HG03139 (cell line): ENCODE measurements around the gene PAX5.
A peak's percentile ranks its signal among the peaks of the same experiment; 100 is the strongest.
"Not testable (repeated sequence)": the region's sequence is repeated elsewhere in the genome, so short reads cannot be mapped to it uniquely, and the experiment has no call there.

ENCODE experiments used
- ATAC-seq: cut with Tn5 transposase; IDR thresholded peaks from one replicate; pipeline ENCODE4 v1.9.1; 2021; ENCODE audit not compliant: unreplicated experiment

The PAX5 gene

DNA sequence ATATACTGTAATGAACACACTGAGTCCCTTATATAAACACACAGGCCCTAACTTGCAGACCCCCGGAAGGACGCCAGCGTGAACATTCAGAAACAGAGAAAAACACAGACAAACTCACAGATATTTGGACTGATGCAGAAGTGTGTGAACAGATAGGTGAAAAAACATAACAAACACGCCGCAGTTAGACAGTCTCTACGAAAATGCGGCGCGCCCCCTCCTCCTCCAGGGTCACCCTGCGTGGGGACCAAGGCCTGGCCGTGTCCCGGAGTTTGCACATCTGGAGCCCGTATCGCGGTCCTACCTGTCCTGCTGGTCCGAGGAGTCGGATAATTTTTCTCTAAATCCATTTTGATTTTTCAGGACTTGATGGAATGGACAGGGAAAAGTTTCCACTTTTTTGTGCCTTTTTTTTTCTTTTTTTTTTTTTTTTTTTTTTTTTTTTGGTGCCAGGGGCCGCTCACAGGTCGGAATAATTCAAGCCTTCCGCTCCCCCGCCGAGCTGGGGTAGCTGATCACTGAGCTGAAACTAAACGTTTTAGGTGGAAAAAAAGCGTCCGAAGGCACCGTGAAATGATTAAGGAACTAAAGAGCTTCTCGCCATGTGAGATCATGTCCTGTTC, at the start of gene PAX5:
TSS of gene PAX5 (minus strand) at position 587 of the 623 bp plus-strand sequence. CDS start at position 350, 237 bp downstream.
- ATAC-seq = no peak

DNA sequence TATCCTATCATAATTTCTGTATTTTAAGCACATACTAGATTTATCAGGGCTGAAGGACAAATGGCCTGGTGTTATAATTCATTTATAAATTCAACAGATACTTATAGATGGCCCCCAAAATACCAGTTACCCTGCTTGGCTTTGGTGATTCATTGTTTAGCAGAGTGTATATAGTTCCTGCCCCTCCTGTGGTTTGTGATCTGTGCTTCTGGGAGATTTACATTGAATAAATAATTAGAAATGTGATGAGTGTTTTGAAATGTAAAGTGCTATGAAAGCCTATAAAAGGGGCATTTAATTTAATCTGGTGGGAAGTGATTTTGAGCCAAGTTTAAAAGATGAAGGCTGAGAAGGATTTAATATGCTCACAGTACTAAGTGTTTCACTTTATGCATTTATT, 49.6 kb upstream of the PAX5 start:
- no peak for ATAC-seq

DNA sequence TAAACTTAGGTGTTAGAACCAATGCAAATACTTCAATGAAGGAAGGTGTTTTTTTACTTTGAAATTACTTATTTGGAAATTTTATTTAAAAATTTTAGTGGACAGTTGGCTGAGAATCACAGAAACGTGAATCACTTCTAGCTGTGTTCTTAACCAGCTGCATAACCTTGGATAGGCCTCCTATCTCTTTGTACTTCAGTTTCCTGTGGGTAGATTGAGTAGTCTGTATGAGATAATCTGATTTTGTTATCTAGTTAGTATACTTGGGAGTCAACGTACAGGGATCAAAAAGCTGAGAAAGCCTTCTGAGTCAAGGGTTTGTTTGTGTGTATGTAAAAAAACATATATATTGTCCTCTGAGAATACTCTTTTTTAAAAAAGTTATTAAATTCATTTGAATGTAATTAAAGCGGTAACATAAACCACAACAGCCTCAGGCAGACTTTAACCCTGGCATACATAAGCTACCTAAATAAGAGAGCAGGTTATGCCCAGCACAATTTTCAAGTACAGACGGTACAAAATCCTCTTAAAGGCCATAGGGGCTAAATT, 48.2 kb upstream of the PAX5 start:
- ATAC-seq = no peak

DNA sequence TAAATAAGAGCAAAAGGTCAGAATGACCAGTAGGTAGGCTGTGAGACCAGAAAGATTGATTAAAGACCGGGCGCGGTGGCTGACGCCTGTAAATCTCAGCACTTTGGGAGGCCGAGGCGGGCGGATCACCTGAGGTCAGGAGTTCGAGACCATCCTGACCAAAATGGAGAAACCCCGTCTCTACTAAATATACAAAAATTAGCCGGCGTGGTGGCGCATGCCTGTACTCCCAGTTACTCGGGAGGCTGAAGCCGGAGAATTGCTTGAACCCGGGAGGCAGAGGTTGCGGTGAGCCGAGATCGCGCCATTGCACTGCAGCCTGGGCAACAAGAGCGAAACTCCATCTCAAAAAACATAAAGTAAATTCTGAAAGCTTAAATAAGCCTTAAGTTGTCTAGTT, 47.4 kb upstream of the PAX5 start:
- not testable (repeated sequence) for ATAC-seq

DNA sequence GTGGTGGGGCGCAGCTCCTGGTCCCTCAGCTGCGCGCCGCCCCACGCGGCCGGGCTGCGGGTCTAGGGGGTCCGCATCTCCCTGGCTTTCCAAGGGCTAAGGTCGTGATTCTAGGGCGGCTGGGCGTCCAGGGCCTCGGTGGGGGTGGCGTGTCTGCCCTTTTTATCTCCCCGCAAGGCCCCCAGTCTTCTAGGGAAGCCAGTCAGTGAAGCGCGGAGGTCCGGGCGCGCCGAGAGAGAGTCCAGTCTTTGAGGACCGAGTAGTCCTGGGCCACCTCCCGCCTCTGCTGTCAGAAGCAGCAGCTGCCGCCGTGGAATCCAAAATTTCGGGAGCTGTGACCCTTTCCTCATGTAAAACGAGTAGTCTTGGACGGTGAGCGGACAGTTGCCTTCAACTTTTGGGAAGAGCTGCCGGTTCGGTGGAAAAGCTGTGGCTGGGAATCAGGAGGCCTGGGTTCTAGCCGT, 46.1 kb upstream of the PAX5 start:
- ATAC-seq = not testable (repeated sequence)

DNA sequence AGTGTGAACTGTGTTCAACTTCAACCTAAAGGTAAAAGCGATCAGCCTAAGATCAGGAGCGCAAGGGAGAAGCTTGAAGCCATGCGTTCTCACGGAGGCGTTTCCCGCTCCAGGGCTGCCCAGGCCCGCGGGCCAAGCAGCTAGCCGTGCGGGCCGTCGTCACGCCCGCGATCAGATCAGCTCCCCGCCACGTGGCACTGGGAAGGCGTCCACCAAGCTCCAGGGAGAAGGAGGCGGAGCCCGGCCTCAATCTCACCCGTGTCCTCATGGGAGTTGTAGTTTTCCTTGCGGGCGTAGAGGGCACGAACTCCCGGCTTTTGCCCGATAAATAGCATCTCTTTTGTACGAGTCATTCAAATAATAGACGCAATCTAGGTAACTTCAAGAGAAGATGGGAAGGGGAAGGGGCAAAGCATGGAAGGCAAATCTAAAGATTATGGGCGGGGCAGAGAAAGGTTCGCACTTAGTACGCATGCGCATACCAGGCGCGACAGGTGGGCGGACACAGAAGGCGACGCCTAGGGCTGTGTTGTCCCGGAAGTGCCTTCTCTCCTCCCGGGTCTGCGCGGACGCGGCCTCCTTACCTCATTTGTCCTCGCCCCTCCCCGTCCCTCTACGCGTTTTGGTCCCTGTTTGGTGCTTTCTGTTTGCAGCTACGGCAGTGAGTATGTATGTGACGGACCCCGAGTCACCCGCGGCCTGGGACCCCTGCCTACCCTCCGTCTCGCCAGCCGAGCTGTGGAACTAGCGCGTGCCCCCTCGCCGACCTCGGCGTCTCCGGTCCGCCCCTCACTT, 45.5 kb upstream of the PAX5 start:
- peak; percentile 91 for ATAC-seq

DNA sequence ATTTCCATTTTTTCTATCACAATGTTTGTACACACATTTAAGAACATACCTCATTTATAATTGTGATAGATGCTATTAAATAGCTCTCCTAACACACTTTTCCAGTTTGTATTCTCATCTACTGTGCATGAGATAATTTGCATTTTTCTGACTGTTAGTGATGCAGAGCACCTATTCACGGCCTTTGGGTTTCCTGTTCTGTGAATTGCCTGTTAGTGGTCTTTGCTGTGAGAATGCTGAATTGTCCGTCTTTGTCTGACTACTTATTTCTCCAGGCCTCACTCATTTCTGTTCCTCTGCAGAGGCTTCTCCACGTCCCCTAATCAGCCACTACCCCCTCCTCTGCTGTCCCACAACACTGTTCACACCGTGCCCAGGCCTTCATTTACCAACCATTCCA, 40.7 kb upstream of the PAX5 start:
- ATAC-seq = not testable (repeated sequence)

DNA sequence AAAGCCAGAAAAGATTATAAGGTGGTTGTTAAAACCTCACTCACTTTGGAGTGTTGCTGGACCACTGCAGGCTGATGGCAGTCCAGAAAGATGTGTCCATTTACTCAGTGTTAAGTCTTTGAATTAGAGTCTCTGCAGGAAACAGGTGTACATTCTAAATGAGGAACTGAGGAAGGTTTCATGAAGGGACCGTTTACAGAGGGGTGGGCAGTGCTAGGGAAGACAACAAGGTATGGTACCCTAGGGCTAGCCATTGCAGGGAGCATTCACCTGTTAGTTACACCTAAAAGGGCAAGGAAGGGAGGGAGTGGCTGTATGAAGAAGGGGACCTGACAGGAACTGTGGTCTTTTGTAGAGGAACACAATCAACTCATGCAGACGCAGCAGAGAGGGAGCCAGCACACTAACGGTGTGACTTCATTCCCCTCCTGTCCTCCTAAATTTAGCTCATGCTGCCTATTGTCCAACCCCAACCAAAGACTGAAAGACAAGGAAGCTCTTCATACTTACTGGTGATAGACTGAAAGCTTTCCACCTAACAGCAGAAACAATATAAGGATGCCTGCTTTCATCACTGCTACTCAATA, 32.2 kb upstream of the PAX5 start:
- ATAC-seq = peak; percentile 83

DNA sequence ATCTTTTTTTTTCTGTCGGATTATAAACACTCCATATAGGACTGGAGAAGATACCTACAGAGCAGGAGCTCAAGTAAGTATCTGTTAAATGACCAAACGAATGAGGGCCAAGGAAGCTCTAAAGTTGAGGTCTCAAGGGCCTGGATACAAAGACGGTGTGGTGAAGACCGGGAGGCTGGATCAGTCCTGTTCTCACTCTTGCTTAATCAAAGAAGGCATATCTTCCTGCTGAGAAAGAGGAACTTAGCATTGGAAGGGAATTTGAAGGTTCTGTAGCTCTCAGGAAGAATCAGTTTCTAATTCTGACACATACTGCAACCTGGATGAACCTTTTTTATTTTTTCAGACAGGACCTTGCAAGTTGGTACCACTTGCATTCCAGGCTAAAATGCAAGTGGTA, 28.3 kb upstream of the PAX5 start:
- ATAC-seq = no peak

DNA sequence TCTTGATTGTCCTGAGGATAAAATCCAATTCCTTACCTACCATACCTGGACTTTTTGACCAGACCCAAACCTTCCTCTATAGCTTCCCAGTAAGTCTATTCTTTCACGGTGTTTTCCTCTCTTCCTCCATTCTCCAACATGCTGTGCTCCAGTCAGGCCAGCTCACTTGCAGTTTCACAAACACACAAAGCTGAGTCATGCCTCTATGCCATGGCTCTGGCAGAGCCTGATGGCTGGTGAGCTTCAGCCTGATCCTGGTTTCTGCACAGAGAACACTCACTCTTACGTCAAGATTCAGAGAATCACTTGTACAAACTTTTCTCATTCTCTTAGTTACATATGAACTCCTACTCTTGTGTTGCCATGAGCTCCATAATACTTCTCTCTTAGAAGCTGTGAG, 27.7 kb upstream of the PAX5 start:
- no peak for ATAC-seq

DNA sequence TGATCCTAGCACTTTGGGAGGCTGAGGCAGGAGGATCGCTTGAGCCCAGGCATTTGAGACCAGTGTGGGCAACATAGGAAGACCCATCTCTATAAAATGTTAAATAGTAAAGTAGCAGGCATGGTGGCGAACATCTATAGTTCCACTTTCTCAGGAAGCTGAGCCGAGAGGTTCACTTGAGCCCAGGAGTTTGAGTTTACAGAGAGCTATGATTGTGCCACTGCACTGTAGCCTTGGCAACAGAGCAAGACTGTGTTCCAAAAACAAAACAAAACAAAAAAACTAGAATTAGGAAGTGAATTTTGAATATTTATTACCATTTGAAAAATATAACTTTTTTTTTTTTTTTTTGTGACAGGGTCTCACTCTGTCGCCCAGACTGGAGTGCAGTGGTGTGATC, 26.8 kb upstream of the PAX5 start:
- ATAC-seq = no peak

DNA sequence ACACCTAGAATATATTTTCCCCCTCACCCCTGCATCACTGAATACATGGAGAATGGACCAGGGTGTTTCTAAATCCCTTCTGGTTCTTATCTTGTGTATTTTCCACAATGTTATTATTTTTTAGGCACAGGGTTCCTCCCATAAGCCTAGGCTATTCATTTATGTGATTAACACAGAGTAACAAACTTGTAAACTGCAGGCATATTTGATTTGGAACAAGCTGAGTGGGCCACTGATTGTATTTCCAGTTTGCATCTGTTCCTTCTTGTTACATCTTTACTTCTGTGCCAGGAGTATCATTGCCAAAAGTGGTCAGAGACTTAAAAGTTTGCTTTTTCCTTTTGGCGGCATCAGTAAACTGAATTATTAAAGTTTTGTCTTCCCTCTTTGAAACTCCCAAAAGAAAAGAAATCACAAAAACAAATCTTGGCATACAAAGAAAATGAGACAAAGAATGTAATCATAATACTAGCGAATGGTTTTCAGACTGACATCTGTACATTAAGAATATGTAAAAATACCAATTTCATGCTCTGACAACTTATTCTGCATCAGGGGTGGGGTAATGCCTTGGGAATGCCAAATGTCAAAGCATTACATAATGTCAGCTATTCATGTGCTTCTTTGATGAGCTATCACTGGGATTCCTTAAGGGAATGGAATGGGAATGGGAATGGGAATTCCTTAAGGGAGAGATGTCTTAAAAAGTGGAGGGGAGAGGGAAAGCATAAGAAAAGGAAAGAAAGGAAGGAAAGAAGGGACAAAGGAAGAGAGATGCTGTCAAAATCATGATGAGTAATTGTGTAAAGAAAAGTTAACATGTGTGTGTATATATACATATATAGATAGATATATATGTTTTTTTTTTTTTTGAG, 22.2 kb upstream of the PAX5 start:
- ATAC-seq = no peak

DNA sequence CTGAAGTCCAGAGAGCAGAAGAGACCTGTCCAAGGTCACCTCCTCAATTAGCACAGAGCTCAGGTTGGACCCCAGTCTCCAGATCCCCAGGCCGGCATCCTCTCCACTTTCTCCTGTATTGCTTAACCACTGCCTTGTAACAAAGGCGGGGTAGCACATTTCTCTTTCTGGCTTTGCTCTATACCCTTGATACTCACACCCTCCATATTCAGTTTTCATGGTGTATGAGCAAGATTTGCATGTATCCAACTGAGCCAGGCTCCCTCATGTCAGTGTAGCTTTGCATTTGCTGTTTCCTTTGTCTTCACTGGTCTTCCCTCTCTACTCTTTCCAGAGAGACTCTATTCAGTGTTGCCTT, 20.3 kb upstream of the PAX5 start:
- ATAC-seq = not testable (repeated sequence)

DNA sequence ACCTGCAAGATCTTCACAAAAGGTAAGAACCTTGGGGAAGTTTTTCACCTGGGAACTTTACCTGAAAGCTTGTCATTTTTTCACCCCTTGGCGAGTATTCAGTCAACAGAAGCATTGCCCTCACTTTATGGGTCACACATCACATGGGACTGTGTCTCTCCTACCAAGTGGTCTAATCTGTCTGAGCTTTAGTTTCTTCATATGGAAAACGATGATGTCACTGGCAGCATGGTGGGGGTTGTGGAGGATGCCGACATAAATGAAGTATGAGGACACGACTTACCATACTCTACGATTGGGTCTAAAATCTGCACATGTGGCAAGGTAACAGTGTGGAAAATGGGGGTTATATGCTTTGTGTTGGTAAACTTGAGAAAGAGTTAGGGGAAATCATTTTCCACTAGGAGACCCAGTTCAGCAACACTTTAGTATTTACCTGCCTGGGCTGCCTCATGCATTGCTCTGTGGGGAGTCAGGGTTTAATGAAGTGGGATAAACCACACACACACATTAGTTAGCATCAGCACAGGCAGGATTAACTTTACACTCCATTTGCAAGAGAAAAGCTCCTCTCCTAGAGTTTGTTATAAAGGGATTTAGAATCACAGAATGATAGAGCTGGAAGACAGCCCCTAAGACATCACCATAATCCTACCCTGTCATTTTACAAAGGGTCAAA, 19.8 kb upstream of the PAX5 start:
- ATAC-seq = no peak

DNA sequence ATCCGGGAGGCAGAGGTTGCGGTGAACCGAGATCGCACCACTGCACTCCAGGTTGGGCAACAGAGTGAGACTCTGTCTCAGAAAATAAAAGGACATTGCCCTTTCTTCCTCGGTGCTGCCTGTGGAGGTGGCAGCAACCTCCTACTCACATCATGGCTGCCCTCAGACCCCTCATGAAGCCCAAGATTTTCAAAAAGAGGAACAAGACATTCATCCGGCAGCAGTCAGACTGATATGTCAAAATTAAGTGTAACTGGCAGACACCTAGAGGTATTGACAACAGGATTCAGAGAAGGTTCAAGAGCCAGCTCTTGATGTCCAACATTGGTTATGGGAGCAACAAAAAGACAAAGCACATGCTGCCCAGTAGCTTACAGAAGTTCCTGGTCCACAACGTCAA, 12.6 kb upstream of the PAX5 start:
- ATAC-seq = no peak

DNA sequence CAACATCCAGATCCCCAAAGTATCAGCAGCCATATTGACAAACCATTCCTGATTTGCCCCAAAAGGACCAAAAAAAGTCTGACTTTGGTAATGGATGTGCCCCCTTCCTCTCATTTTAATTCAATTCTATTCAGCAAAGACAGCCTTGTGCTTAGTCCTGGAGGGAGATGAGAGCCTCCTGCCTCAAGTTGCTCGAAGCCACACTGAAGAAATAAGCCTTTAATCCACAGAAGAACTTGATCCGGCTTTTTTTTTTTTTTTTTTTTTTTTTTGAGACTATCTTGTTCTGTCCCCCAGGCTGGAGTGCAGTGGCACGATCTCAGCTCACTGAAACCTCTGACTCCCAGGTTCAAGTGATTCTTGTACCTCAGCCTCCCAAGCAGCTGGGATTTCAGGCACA, 8.4 kb upstream of the PAX5 start:
- ATAC-seq = no peak

DNA sequence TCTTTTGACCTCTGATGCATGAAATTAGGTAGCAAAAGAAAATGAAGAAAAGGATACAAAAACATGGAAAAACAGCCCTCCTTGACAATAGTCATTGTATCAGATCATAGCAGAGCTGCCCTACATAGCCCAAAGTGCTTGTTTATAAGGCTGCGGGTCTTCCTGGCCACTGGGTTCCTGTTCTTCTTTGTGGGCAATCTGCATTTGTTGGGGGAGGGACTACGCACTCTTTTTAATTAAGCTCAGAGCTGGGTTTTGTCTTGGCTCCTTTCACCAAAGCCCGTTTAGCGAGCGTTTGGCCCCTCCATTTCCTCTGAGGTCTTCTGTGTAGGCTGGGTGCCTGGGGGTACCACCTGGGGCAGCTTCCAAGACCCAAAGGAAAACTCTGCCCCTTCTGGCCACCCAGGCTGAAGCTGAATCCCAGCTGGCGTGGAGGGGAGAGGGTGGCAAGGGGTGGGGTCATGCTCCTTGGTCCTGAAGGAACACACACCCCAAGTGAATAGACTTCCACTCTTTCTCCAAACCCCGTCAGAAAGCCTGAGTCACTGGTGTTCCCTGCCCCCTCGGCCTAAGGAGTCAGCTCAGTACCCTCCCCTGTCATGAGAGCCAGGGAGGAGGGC, 6.5 kb upstream of the PAX5 start:
- no peak for ATAC-seq

DNA sequence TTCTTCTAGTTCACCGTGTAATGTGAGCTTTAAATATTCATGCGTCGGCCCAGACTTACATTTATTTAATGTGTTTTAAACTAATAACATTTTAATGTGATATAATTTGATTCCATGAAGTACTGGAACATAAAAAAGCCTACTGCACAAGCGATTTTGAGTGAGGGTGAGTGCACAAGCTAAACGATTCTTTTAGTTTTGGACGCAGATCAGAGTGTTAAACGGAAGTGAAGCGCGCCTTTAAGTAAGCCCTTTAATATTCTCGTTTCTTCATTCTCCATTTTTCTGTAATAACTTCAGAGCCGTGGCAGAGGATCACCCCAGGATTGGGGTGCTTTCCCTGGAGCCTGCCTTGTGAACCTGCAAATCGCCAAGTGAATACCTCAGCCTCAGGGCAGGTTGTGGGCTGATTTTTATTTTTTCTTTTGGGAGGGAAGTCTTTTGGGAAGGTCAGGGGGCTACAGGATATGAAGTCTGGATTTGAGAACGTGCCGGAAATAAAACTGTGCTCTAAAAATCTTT, 4.9 kb upstream of the PAX5 start:
- ATAC-seq = no peak

DNA sequence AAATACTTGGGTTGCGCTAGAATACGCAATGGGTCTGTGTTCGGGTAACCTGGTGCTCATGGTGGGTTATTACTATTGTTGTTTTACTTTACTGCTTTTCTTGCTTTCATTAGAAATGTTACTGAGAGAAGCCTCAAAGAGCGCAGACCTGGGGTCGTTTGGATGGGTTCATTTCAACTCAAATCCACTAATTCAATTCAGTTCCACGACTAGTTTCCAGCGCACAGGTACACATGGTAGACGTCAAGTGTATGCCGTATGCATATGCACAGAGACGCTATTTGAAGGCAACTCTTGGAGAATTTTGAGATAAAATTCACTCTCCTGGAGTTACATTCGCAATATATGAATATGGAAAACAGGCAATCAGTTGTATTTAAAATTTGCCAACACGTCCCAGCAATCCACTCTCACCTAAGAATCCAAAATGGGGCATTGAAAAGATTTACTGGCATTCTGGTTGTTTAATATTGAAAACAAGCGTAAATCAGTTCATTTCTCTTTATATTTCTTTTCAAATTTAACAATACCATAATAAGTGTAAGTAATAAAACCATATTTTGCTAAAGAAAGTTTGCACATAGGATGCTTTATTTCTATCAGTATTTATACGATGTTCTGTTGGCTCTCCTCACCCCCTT, 4.4 kb upstream of the PAX5 start:
- ATAC-seq = no peak
